Panc1 (cell line): ENCODE data around the gene EFCAB10. TPM values are rescaled to one million over a fixed set of nuclear protein-coding genes. Genes with fewer than 3 reads are reported as not detected.
"Not testable (repeated sequence)": the region's sequence is repeated elsewhere in the genome, so short reads cannot be mapped to it uniquely, and the experiment has no call there.

Source experiments
- ATAC-seq: fragments of 200-7000 bp; cut with Tn5 transposase; 2 replicates; pipeline ENCODE4 v1.9.1; 2020; ENCODE audit warnings: mild to moderate bottlenecking, moderate library complexity
- BruUV-seq: library from RNA; stranded (reverse); fragments of 400-500 nt; replicated peaks from 2 replicates; lab custom pipeline; 2021; lab: Mats Ljungman, UMichigan
- CTCF ChIA-PET: fragments of 300-600 bp; sonication (Branson Sonifier 250); formaldehyde crosslinking; loops from one replicate; lab custom pipeline; 2022; ENCODE audit warnings: antibody characterized with exemption; lab: Charles Lee
- POLR2A ChIA-PET: fragments of 300-600 bp; sonication (Branson Sonifier 250); formaldehyde crosslinking; loops from one replicate; lab custom pipeline; 2022; ENCODE audit warnings: antibody characterized with exemption; lab: Charles Lee
- DNase-seq: peaks from one replicate; pipeline ENCODE4 v3.0.0-alpha.2; 2010; ENCODE audit warnings: low read depth, low spot score
- H3K27ac ChIP-seq: 2 replicates; pipeline ENCODE4 v1.5.1; 2011; ENCODE audit warnings: mild to moderate bottlenecking, low read length, inconsistent platforms
- H3K27me3 ChIP-seq: fragments of 200-500 bp; sonication (Bioruptor generic); 2 replicates; pipeline ENCODE4 v1.6.0; 2014; ENCODE audit warnings: low read length, inconsistent platforms; ENCODE audit not compliant: control insufficient read depth, insufficient read depth
- H3K36me3 ChIP-seq: fragments of 200-500 bp; sonication (Bioruptor generic); 2 replicates; pipeline ENCODE4 v1.5.1; 2014; ENCODE audit warnings: inconsistent platforms, mild to moderate bottlenecking, low read length, moderate library complexity; ENCODE audit not compliant: control insufficient read depth, insufficient read depth
- H3K4me1 ChIP-seq: 2 replicates; pipeline ENCODE4 v1.5.1; 2011; ENCODE audit warnings: inconsistent platforms, mild to moderate bottlenecking, low read length, moderate library complexity; ENCODE audit not compliant: control insufficient read depth, insufficient read depth
- H3K4me3 ChIP-seq, 2 experiments: 2 replicates each; pipeline ENCODE4 v1.5.1; 2011 to 2012; ENCODE audit warnings: low read depth in 2 of 2, low read length in 2 of 2, mild to moderate bottlenecking in 2 of 2, inconsistent platforms in 1 of 2, moderate library complexity in 1 of 2
- H3K9me3 ChIP-seq: fragments of 200-500 bp; sonication (Bioruptor generic); 2 replicates; pipeline ENCODE4 v1.5.1; 2014; ENCODE audit warnings: low read depth, mild to moderate bottlenecking, inconsistent platforms, low read length, moderate library complexity; ENCODE audit not compliant: control insufficient read depth, insufficient read depth
- in situ Hi-C: cut with HindIII; loops from 2 replicates; pipeline ENCODE4 v1.10.0; 2016; ENCODE audit warnings: low sequenced_read_pairs, low pct_unique_long_range_greater_than_20kb
- intact Hi-C: fragments of 100-400 bp; cut with micrococcal nuclease; formaldehyde crosslinking; loops from one replicate; pipeline ENCODE4 v1.10.0; 2022; ENCODE audit not compliant: unreplicated experiment
- total RNA-seq: library from RNA; stranded (reverse); gene quantifications from one replicate; pipeline ENCODE4 v1.2.1, GENCODE V29; 2021; ENCODE audit not compliant: unreplicated experiment

Gene EFCAB10
- total RNA-seq, 1 experiment from 2014 or later = not detected

DNA sequence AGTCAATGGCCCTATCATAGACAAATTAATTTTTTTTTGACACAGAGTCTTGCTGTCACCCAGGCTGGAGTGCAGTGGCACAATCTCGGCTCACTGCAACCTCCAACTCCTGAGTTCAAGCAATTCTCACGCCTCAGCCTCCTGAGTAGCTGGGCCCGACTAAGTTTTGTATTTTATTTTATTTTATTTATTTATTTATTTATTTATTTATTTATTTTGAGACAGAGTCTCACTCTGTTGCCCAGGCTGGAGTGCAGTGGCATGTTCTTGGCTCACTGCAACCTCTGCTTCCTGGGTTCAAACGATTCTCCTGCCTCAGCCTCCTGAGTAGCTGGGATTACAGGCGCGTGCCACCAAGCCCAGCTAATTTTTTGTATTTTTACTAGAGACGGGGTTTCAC, 65.7 kb downstream of the EFCAB10 start:
- H3K4me1 ChIP-seq, H3K4me3 ChIP-seq, BruUV-seq, intact Hi-C loops, ATAC-seq, H3K36me3 ChIP-seq, H3K9me3 ChIP-seq, POLR2A ChIA-PET, in situ Hi-C loops, H3K27ac ChIP-seq, DNase-seq, H3K27me3 ChIP-seq, CTCF ChIA-PET: not testable (repeated sequence)

Other genes starting within 250 kb of the EFCAB10 start
- gene SRPK2, start 192.6 kb downstream of the EFCAB10 start, total RNA-seq = 58.2 TPM
- gene PUS7, start 59.2 kb downstream of the EFCAB10 start, total RNA-seq = 30.7 TPM
- 18.1 TPM for gene RINT1, start 49.3 kb downstream of the EFCAB10 start, total RNA-seq